Activated naive CD4-positive, alpha-beta T cell treated with Interleukin-2 at 50 U/mL for 16 hours (primary cell): Measurements from ENCODE around the gene ANKRD13B.
"Not testable (repeated sequence)": the region's sequence is repeated elsewhere in the genome, so short reads cannot be mapped to it uniquely, and the experiment has no call there.

Experiments used
- DNase-seq: peaks from one replicate; pipeline ENCODE4 v3.0.0-alpha.2; 2020

ANKRD13B gene

GRCh38 chr17:29592850-29593551 is at the start of gene ANKRD13B:
TSS of gene ANKRD13B (plus strand) at chr17:29593132. CDS start at chr17:29593622, 490 bp downstream.
- DNase-seq = peak; percentile 45

GRCh38 chr17:29544066-29544465 is 48.9 kb upstream of the ANKRD13B start:
- DNase-seq = no peak

GRCh38 chr17:29546085-29546484 is 46.8 kb upstream of the ANKRD13B start:
- DNase-seq = no peak

GRCh38 chr17:29546830-29547229 is 46.1 kb upstream of the ANKRD13B start:
- DNase-seq = no peak

GRCh38 chr17:29549177-29549923 is 43.6 kb upstream of the ANKRD13B start:
- DNase-seq = no peak

- DNase-seq = no peak
Observed at GRCh38 chr17:29555840-29556239, 37.1 kb upstream of the ANKRD13B start.

GRCh38 chr17:29557085-29557738 is 35.7 kb upstream of the ANKRD13B start:
- no peak for DNase-seq

- no peak for DNase-seq
Observed at GRCh38 chr17:29557739-29558116, 35.2 kb upstream of the ANKRD13B start.

- not testable (repeated sequence) for DNase-seq
Observed at GRCh38 chr17:29558139-29558538, 34.8 kb upstream of the ANKRD13B start.

- no peak for DNase-seq
Observed at GRCh38 chr17:29559640-29560039, 33.3 kb upstream of the ANKRD13B start.

- no peak for DNase-seq
Observed at GRCh38 chr17:29560316-29560715, 32.6 kb upstream of the ANKRD13B start.

- DNase-seq = no peak
Observed at GRCh38 chr17:29561554-29562517, 31.1 kb upstream of the ANKRD13B start.

- DNase-seq = no peak
Observed at GRCh38 chr17:29562615-29563014, 30.3 kb upstream of the ANKRD13B start.

GRCh38 chr17:29563816-29564215 is 29.1 kb upstream of the ANKRD13B start:
- DNase-seq = no peak

- DNase-seq = peak; percentile 61
Observed at GRCh38 chr17:29565643-29566472, 27.1 kb upstream of the ANKRD13B start.

GRCh38 chr17:29566473-29567303 is 26.2 kb upstream of the ANKRD13B start, which contains the start of gene ABHD15:
TSS of gene ABHD15 (minus strand) at chr17:29567037. CDS start at chr17:29566966, 71 bp downstream.
- DNase-seq = peak; percentile 64

GRCh38 chr17:29567304-29567553 is 25.7 kb upstream of the ANKRD13B start:
- DNase-seq = no peak

GRCh38 chr17:29567554-29568330 is 25.2 kb upstream of the ANKRD13B start:
- peak; percentile 81 for DNase-seq

- DNase-seq = peak; percentile 91
Observed at GRCh38 chr17:29568331-29569244, 24.3 kb upstream of the ANKRD13B start, which contains the start of gene TP53I13. TSS of gene TP53I13 (plus strand) at chr17:29568701. CDS start at chr17:29568759, 58 bp downstream.
